ENCODE measurements around the gene GSG1. TPM values are rescaled to one million over a fixed set of nuclear protein-coding genes. Genes with fewer than 3 reads are reported as not detected.

GSG1 gene
- total RNA-seq, 3 donors from 2014 or later (not counting 1 experiment from before 2014, with no cell fraction given) = not detected

GRCh38 chr12:13088496-13088895 is 15.0 kb downstream of the GSG1 start:
- Histone ChIP-seq H3K9me3 (ENCODE audit: control insufficient read depth, insufficient read depth, low read length) (no peaks in the 10 kb centered on the region), H3K27ac (ENCODE audit: low read length) (no peak overlapping the region), H3K27me3 (ENCODE audit: control insufficient read depth, insufficient read depth, low read length) (no peaks in the 10 kb centered on the region), H3K36me3 (ENCODE audit: control insufficient read depth, insufficient read depth, low read length) (no peaks in the 10 kb centered on the region), H3K4me1 (ENCODE audit: control insufficient read depth, insufficient read depth, low read length) (no peaks in the 10 kb centered on the region), H3K4me3 (ENCODE audit: low read length) (no peak overlapping the region)
- H3K4me1 Mint-ChIP-seq = no peaks in the 10 kb centered on the region
- WGBS (ENCODE audit: insufficient coverage) = 90% methylated on average over 3 of the region's 4 CpGs
- ATAC-seq (no peak), DNase-seq (no peak)
- TF ChIP-seq CTCF (IDR thresholded peaks at IDR 0.05) = no peak
- no peak overlapping the region for H3K27ac Mint-ChIP-seq
- no peak overlapping the region for H3K4me3 Mint-ChIP-seq
- intact Hi-C loops (cut with micrococcal nuclease) = no loop called here
- H3K9me3 Mint-ChIP-seq = no peaks in the 10 kb centered on the region
- no peaks in the 10 kb centered on the region for H3K27me3 Mint-ChIP-seq (ENCODE audit: low read depth in 2 of 2)
- no peaks in the 10 kb centered on the region for H3K36me3 Mint-ChIP-seq

GRCh38 chr12:13087766-13088165 is 15.7 kb downstream of the GSG1 start:
- no peaks in the 10 kb centered on the region for H3K27me3 ChIP-seq (ENCODE audit: control insufficient read depth, insufficient read depth, low read length)
- no peaks in the 10 kb centered on the region for H3K9me3 ChIP-seq (ENCODE audit: control insufficient read depth, insufficient read depth, low read length)
- H3K4me1 ChIP-seq (ENCODE audit: control insufficient read depth, insufficient read depth, low read length) = no peaks in the 10 kb centered on the region
- Mint-ChIP-seq H3K36me3 (no peaks in the 10 kb centered on the region), H3K4me3 (no peak overlapping the region), H3K27ac (no peak overlapping the region), H3K4me1 (no peaks in the 10 kb centered on the region), H3K9me3 (no peaks in the 10 kb centered on the region), H3K27me3 (ENCODE audit: low read depth in 2 of 2) (no peaks in the 10 kb centered on the region)
- ATAC-seq (no peak), DNase-seq (no peak)
- no peak for TF ChIP-seq CTCF (IDR thresholded peaks at IDR 0.05)
- no peak overlapping the region for H3K4me3 ChIP-seq (ENCODE audit: low read length)
- WGBS (ENCODE audit: insufficient coverage) = 90% methylated on average over 5 of the region's 5 CpGs
- no peaks in the 10 kb centered on the region for H3K36me3 ChIP-seq (ENCODE audit: control insufficient read depth, insufficient read depth, low read length)
- intact Hi-C loops (cut with micrococcal nuclease) = no loop called here
- H3K27ac ChIP-seq (ENCODE audit: low read length) = no peak overlapping the region

- Mint-ChIP-seq H3K36me3 (no peaks in the 10 kb centered on the region), H3K27me3 (ENCODE audit: low read depth in 2 of 2) (no peaks in the 10 kb centered on the region), H3K4me3 (no peak overlapping the region), H3K27ac (no peak overlapping the region), H3K4me1 (no peaks in the 10 kb centered on the region), H3K9me3 (no peaks in the 10 kb centered on the region)
- no peak for TF ChIP-seq CTCF (IDR thresholded peaks at IDR 0.05)
- WGBS (ENCODE audit: insufficient coverage) = 93% methylated on average over 6 of the region's 7 CpGs
- Histone ChIP-seq H3K4me1 (ENCODE audit: control insufficient read depth, insufficient read depth, low read length) (no peaks in the 10 kb centered on the region), H3K27ac (ENCODE audit: low read length) (no peak overlapping the region), H3K9me3 (ENCODE audit: control insufficient read depth, insufficient read depth, low read length) (no peaks in the 10 kb centered on the region), H3K27me3 (ENCODE audit: control insufficient read depth, insufficient read depth, low read length) (no peaks in the 10 kb centered on the region), H3K36me3 (ENCODE audit: control insufficient read depth, insufficient read depth, low read length) (no peaks in the 10 kb centered on the region), H3K4me3 (ENCODE audit: low read length) (no peak overlapping the region)
- intact Hi-C loops (cut with micrococcal nuclease) = no loop called here
- DNase-seq (no peak), ATAC-seq (no peak)
These were observed 17.3 kb downstream of the GSG1 start for GRCh38 chr12:13085968-13086686.
